ENCODE measurements around the gene CLEC16A.

CLEC16A gene

GRCh38 chr16:11173426-11173825 is 229.1 kb downstream of the CLEC16A start:
- no peak for TF ChIP-seq CTCF (IDR thresholded peaks at IDR 0.05; ENCODE audit: low read depth, low read length, missing control alignments)
- no peak overlapping the region for H3K4me3 ChIP-seq (ENCODE audit: low read depth, low read length)

GRCh38 chr16:11174141-11174540 is 229.8 kb downstream of the CLEC16A start:
- no peak overlapping the region for H3K4me3 ChIP-seq (ENCODE audit: low read depth, low read length)
- no peak for TF ChIP-seq CTCF (IDR thresholded peaks at IDR 0.05; ENCODE audit: low read depth, low read length, missing control alignments)
- DNase-seq (ENCODE audit: low read depth), result no peak

More at GRCh38 chr16:11173426-11173825, 229.1 kb downstream of the CLEC16A start:
- no peak for DNase-seq (ENCODE audit: low read depth)

- DNase-seq (ENCODE audit: low read depth), result no peak
- TF ChIP-seq CTCF (IDR thresholded peaks at IDR 0.05; ENCODE audit: low read depth, low read length, missing control alignments), result no peak
- no peak overlapping the region for H3K4me3 ChIP-seq (ENCODE audit: low read depth, low read length)
Observed at GRCh38 chr16:11175106-11175786, 230.9 kb downstream of the CLEC16A start.

- no peak overlapping the region for H3K4me3 ChIP-seq (ENCODE audit: low read depth, low read length)
- no peak for TF ChIP-seq CTCF (IDR thresholded peaks at IDR 0.05; ENCODE audit: low read depth, low read length, missing control alignments)
- DNase-seq (ENCODE audit: low read depth), result peak; percentile 77
Observed at GRCh38 chr16:11175787-11176341, 231.5 kb downstream of the CLEC16A start.

GRCh38 chr16:11177578-11178160 is 233.3 kb downstream of the CLEC16A start:
- no peak for DNase-seq (ENCODE audit: low read depth)
- no peak for TF ChIP-seq CTCF (IDR thresholded peaks at IDR 0.05; ENCODE audit: low read depth, low read length, missing control alignments)
- no peak overlapping the region for H3K4me3 ChIP-seq (ENCODE audit: low read depth, low read length)

- TF ChIP-seq CTCF (IDR thresholded peaks at IDR 0.05; ENCODE audit: low read depth, low read length, missing control alignments), result no peak
- DNase-seq (ENCODE audit: low read depth), result no peak
- H3K4me3 ChIP-seq (ENCODE audit: low read depth, low read length), result no peak overlapping the region
Observed at GRCh38 chr16:11178424-11178823, 234.1 kb downstream of the CLEC16A start.
